Left kidney (tissue), 2 donors: ENCODE data around the gene PAPSS1. TPM values are rescaled to one million over a fixed set of nuclear protein-coding genes. Genes with fewer than 3 reads are reported as not detected.
"Not testable (repeated sequence)": the region's sequence is repeated elsewhere in the genome, so short reads cannot be mapped to it uniquely, and the experiment has no call there.

ENCODE experiments used
- DNase-seq: peaks from one replicate; pipeline ENCODE4 v3.0.0-alpha.2; 2013
- polyA plus RNA-seq: library from polyadenylated mRNA; unstranded; fragments of 120-200 nt; gene quantifications from one replicate; pipeline ENCODE4 v1.2.1, GENCODE V29; 2013; ENCODE audit not compliant: insufficient read length

PAPSS1 gene
- polyA plus RNA-seq, 1 donor, result 89.3 TPM

DNA sequence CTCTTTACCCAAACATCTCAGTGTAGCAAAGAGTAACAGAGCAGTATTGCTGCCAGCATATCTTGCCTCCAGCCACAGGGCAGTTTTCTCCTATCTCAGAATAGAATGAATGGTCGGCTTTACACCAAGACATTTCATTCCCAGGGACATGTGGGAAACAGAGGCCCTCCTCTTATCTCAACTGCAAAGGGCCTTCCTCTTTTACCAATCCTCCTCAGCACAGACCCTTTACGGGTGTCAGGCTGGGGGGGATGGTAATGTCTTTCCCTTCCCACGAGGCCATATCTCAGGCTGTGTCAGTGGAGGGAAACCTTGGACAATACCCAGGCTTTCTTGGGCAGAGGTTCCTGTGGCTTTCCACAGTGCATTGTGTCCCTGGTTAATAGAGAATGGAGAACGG, 9.0 kb upstream of the PAPSS1 start:
- not testable (repeated sequence) for DNase-seq

DNA sequence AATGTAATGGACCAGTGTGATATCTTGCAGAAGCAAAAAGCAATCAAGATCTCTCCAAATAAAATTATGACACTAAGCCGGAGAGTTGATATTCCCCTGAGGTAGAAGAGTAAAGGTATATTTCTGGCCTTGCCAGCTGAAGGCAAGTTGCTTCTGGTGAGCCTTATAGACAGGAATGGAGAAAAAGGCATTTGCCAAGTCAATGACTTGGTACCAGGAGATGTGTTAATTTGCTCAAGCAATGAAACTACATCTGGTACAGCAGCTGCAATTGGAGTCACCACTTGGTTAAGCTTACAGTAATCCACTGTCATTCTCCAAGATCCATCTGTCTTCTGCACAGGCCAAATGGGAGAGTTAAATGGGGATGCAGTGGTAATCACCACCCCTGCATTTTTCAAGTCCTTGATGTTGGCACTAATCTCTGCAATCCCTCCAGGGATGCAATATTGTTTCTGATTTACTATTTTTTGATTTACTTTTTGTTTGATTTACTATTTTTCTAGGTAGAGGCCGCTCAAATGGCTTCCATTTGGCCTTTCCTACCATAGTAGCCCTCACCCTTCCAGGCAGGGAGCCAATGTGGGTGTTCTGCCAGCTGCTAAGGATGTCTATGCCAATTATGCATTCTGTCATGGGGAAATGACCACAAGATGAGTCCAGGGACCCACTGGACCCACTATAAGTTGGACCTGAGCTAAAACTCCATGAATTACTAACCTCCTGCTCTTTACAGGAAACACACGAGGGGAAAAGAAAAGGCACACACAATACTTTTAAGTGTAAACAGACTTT, 6.3 kb upstream of the PAPSS1 start:
- not testable (repeated sequence) for DNase-seq

DNA sequence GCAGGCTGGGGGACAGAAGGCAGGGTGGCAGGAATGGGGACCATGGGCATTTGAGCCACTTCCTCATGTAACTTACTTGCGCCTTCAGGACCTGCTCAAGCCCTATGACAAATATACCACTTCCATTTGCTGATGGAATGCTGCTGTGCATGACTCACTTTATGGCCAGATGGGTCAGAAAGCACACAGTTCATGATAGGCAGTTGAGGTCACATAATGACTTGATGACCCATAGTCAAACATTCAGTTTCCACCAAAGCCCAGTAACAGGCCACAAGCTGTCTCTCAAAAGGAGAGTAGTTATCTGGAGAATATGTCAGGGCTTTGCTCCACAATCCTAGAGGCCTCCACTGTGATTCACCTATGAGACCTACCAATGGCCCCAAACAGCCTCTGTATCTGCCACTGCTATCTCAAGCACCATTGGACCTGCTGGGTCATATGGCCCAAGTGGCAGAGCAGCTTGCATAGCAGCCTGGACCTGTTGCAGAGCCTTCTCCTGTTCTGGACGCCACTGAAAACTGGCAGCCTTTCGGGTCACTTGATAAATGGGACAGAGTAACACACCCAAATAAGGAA, 5.3 kb upstream of the PAPSS1 start:
- DNase-seq, result no peak

DNA sequence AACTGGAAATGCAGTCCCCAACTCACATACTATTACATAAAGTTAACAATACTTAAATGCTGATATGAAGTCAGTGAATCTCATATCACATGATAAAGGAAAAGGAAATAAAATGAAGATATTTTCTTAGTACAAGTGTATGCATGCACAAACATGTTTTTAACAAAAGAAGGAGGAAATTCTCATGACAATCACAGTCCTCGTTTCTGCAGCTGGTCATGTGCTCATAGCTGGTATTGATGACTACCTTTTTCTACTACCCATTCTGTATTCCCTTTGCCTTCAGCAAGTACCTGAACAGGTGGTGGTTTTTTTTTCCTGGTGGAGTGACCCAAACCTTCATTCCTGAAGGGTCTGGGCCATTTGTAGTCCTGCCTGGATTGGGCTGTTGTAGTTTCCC, 3.3 kb upstream of the PAPSS1 start:
- DNase-seq, result not testable (repeated sequence)

DNA sequence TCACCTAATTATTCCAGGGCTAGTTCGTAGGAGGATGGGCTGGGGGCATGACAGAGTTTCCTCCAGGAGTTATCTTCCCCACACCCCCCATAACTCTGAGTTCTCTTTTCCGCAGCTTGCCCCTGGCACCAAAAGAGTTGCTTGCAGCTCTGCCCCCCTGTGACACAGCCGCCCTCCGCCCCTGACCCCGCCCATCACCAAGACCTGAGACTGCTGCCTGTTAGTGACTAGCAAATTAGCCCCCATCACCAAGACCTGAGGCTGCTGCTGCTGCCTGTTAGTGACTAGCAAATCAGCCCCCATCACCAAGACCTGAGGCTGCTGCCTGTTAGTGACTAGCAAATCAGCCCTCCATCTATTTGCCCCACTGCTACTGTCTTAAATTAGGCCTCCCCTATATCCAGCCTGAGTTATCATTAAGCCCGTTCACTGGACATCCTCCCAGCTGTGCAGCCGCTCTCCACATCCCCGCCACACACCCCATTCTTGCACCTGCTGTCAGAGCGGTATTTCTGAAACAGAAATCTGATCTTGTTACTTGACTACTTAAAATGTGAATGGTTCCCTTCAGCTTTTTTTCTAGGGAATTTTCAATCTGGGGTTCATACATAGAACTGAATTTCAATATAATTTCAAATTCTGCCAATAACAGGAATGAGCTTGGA, 1.5 kb upstream of the PAPSS1 start:
- DNase-seq, result no peak

DNA sequence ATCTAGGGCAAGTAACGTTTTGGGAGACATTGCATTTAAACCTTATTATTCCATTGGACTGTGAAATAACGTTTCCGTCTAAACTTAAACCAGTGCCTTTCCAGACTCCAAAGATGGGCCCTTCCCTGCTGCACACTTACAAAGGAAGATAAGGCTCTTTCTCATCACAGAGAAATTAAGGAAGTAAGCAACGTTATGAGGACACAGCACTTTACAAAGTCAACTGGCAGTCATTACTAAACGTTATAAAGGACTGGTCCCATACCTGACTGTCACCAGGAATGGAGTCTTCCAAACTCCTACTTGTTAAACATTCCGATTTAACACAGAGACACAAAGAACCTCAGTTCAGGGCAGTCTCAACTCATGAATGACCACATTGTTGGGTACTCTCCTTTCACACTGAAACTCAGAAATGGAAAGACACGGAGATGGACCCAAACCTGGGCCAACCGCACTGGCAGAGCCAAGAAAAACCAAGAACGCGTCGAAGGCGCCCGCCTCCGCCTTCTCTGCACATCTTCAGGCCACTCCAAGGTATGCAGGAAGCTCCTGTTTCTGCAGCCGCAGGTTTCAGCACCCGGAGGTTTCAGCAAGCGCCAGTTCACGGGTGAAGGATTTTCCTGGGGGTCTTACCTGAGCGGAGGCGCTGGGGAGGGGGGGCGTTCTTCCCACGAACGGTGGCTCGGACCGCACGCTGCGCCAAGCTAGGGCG, 670 bp downstream of the PAPSS1 start:
- no peak for DNase-seq

DNA sequence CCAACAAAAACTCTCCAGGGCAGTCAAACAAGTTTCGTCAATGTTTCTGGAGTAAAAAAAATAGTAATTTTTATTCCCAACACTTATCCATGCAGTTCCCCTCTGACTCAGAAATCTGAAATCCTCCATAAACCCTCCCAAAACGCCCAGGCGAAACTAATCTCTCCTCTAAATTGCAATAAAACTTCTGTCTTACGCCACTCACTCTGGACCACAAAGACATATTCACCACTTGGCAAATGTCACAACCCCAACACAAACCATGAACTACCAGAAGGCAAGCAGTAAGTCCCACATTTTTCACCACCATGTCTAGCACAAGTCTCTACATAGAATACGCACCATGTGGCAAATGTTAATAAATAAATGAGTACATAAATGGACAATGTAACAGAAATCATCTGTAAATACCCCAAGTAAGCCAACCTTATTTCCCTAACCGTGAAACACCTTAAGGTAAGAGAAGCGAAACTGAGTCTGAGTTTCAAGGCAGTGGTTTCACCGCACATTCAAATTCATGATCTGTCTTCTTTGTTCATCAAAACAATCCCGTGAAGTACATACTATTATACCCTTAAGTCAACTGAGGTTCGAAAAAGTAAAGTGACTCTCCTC, 1.6 kb downstream of the PAPSS1 start:
- no peak for DNase-seq

DNA sequence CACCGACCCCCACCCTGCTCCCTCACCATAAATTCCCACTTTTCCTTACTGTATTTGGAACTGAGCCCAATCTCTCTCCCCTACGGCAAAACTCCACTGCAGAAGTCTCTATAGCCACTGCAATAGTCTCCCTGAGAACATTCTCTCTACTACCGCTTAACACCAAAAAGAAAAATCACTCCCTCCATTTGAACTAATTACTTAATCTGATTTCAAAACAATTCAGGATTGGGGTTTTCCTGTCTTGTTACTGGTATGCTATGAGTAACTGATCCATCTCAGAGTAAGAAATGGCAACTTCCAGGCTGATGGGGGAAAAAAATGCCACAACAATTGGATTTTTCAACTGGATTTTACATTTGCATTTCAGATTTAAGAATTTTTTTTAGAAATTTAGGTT, 5.8 kb downstream of the PAPSS1 start:
- no peak for DNase-seq

DNA sequence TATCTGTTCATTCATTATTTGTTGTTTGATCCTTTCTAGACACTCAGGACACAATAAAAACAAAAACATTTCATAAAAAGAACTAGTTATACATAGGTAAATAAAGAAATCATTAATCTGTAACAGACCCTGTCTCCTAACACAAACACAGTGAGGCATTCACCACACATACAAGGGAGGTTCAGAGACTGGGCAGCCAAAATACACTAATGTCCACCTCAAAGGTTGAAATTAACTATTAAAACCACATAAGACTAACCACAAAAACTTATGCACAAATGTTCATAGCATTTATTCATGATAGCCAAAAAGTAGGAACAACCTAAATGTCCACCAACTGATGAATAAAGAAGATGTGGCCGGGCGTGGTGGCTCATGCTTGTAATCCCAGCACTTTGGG, 7.8 kb downstream of the PAPSS1 start:
- no peak for DNase-seq

DNA sequence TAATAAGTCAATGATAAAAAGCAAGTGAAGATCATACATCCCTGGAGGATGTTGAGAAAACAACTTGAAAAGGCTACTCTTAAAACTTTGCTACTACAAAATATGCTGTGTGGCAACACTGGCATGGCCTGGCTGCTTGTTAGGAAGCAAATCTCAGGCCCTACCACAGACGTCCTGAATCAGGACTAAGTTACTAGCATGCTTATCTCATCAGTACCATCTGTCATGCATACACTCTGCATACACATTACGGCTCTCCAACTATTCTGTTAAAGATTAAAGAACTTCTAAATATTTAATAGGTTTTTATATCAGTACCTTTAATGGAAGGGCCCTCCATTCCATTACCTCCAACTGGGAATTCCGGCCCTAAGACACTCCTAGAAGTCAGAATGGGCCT, 8.2 kb downstream of the PAPSS1 start:
- DNase-seq, result no peak

DNA sequence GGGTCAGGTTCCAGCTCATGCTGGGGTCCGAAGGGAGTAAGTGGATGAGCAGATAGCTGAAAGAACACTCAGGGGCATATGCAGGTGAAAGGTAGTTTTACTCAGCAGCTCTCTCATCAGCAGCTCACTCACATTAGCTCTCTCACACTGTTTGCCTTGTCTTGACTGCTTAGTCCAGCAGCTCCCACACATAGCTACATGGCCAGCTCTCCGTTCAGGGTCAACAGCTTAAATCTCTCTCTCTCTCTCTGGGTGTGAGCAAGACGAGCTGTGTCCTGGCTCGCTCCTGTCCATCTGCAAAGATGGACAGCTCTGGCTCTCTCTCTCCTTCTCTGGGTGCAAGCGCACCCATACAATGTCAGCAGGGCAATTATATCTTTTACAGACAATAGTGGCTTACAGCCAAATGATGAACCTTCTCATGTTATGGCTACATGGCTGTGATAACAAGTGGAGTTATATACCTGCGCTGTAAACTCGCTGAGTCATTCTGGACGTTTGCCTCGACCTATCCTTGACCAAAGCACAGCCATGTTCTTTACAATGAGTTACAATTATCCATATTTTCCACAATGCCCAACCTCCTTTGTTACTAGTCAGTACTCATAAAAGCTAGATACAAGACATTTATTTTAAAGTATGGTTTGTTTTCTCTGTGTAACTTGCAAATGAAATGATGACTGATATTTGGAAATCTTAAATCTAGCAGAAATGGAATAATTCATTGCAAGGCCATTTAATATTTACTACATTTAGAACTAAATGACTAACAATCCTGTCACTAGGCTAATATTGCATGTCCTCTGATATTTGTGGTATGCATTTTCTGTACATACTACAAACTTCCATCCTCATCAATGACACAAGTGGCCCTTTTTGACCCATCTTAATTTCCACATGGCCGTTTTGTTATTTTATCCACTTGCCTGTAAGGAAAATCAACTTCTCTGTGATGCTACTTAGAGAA, 9.3 kb downstream of the PAPSS1 start:
- no peak for DNase-seq

DNA sequence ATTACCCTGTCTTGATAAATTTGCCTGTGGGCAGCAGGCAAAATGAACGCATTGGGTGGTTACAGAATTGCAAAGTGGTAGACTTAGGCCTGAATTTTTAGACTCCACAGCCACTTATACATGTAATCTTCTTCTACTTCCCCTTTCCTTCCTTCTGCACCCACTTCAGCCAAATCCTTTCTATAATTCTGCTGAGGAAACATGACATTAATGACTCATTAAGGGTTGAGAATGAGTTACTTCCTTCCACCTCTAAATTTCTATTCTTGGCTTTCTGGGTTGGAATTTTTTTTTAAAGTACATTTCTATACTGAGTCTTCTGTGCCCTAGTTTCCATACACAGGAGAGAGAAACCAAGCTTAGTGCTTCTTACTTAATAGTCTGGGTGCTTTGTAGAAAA, 10.1 kb downstream of the PAPSS1 start:
- DNase-seq, result no peak

DNA sequence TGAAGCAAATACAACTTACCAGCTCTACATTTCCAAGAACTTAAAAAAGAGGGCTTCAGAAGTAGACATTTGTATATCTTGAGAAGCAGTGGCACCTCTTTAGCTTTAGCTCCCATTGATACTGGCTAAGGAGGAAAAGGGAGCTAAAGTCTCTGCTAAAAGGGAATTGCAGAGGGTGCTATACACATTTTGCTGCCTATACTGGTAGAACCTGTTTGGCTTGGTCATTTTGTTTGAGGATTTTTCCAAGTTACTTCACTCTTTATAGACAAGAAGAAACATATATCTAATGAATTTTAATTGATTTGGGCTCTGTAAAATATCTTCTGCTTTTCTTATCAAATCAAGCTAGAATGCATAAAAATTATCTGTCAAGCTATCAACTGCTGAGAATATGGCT, 11.8 kb downstream of the PAPSS1 start:
- no peak for DNase-seq

DNA sequence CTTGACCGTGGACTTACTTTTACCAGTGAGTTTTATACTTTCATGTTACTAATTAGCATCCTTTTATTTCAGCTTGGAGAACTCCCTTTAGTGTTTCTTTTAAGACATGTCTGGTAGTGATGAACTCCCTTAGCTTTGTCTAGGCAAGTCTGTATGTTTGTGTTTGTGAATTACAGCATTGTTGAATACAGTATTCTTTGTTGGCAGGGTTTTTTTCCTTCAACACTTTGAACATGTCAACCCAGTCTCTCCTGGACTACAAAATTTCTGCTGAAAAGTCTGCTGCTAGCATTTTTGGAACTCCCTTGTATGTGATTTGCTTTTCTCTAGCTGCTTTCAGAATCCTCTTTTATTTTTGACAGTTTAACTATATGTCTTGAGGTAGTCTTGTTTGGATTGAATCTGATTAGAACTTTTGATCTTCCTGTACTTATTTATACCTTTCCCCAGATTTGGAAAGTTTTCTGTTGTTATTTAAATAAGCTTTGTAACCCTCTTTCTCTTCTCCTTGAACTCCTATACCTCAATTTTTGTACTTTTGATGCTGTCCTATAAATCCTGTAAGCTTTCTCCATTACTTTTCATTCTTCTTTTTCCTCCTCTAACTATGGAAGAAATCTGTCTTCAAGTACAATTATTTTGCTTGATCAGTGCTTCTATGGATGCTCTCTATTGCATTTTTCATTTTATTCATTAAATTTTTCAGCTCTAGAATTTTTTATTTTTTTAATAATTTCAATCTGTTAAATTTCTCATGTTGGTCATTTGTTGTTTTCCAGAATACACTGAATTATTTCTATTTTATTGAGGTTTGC, 14.1 kb downstream of the PAPSS1 start:
- no peak for DNase-seq

DNA sequence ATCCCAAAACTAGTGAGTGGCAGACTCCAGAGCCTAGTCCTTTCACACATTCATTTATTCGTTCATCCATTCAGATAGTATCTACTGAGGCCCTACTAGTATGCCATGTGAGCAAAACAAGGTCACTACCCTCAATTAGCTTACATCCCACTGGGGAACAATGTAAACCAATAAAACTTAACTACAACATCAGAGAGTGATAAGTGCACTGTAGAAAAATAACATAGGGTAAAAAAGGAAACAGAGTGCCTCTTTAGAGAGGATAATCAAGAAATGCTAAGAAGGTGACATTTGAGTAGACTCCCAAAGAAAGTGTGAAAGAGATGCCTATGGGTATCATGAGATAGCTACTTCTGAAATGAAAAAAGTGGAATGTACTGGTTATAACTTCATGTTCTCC, 18.5 kb downstream of the PAPSS1 start:
- no peak for DNase-seq

DNA sequence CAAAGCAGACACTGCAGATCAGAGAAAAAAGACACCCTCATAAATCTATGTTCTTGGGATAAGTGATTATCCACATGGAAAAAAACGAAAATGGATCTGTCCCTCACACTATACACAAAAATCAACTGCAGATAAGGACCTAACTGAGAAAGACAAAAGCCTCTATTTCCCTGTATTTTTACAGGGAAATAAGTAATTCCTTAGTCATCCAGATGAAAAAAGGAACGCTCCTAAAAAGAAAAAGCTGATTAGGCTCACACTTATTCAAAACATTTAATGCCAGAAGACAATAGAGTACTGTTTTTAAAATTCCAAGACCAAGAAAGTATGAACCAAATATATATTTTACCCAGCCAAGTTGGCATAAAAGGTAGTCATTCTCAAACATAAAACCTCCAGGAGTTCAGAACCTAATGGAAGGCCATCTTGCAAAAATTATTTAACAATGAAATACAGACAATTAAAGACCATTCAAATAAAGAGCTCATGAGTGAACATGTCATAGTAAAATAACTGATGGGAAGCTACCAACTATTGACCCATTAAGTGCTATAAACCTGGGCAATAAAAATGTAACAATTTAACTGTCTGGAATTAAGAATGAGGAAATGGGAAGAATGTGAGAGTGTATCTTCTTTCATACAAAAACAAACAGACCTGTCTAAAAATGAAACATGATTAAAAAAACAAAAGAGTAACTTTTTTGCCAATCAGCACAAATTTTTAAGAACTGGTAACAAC, 20.4 kb downstream of the PAPSS1 start:
- no peak for DNase-seq

DNA sequence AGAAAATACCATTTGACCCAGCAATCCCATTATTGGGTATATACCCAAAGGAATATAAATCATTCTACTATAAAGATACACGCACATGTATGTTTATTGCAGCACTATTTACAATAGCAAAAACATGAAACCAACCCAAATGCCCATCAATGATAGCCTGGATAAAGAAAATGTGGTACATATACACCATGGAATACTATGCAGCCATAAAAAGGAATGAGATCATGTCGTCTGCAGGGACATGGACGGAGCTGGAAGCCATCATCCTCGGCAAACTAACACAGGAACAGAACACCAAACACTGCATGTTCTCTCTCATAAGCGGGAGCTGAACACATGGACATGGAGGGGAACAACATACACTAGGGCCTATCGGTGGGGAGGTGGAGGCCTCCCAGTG, 23.8 kb downstream of the PAPSS1 start:
- not testable (repeated sequence) for DNase-seq

DNA sequence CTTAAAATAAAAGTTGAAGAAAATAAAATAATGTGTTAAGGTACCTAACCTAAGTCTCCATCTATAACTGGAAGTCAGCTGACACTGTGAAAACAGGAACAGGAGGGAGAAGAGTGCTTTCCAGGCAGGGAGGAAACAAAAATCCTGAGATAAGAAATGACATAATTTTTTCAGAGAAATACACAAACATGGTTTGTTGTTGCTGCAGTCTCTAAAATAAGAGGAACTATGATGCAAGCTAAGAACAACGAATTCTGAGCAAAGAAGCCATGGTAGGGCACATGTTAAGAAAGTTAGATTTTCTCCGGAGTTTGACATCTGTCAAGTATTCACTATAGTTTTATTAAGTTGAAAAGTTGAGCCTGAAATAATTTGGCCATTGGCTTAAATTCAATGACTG, 26.9 kb downstream of the PAPSS1 start:
- DNase-seq, result no peak

DNA sequence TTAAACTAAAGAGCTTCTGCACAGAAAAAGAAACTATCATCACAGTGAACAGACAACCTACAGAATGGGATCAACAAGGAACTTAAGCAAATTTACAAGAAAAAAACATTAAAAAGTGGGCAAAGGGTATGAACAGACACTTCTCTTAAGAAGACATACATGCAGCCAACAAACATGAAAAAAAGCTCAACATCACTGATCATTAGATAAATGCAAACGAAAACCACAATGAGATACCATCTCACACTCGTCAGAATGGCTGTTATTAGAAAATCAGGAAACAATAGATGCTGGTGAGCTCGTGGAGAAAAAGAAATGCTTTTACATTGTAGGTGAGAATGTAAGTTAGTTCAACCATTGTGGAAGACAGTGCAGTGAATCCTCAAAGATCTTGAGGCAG, 27.8 kb downstream of the PAPSS1 start:
- no peak for DNase-seq

DNA sequence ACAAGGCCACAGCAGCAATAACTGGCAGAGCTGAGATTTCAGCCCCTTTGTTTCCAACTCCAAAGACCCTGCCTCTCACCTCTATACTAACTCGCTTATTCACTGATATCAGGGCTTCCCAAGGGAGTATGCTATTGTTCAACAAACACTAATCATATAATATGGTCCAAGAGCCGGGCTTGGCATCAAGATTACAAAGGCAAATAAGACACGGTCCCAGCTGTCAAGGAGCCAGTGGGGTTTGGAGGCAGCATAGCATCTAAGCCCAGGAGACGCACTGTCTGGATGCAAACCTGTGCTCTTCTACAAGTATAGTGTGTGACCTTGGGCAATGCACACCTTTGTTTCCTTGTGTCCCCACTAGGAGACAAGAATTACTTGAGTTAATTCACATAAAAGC, 28.7 kb downstream of the PAPSS1 start:
- no peak for DNase-seq
